ENCODE data around the gene MVD. TPM values are rescaled to one million over a fixed set of nuclear protein-coding genes. Genes with fewer than 3 reads are reported as not detected.

Gene MVD
- total and polyA plus RNA-seq, 8 donors: 24.3 to 154 (median 36.3) TPM

- H3K27me3 ChIP-seq: peaks cover 17 to 40% of the 10 kb centered on the region in 2 donors
- peak in 2 of 4 donors; percentile 62 to 94 for DNase-seq
- H3K27ac ChIP-seq: peak overlapping the region in 1 of 2 donors; percentile 90
- H3K4me3 ChIP-seq: peak overlapping the region; percentile 22 to 52
- intact Hi-C loops (cut with DNase I): no loop called here
- peak; percentile 54 for ATAC-seq
- peaks cover 6 to 42% of the 10 kb centered on the region in 2 donors for H3K4me1 ChIP-seq
- H3K36me3 ChIP-seq: peaks cover 0 to 41% of the 10 kb centered on the region in 2 donors
- H3K9me3 ChIP-seq: no peaks in the 10 kb centered on the region
- no peak for TF ChIP-seq CTCF (IDR thresholded peaks at IDR 0.05)
Observed at GRCh38 chr16:88634141-88634993, 28.5 kb downstream of the MVD start.

GRCh38 chr16:88633684-88634140 is 29.2 kb downstream of the MVD start:
- peak; percentile 46 for ATAC-seq
- H3K27ac ChIP-seq: peak overlapping the region in 1 of 2 donors; percentile 90
- intact Hi-C loops (cut with DNase I): no loop called here
- H3K27me3 ChIP-seq: peaks cover 10 to 34% of the 10 kb centered on the region in 2 donors
- peak overlapping the region; percentile 22 to 52 for H3K4me3 ChIP-seq
- peak in 1 of 2 donors; percentile 36 for TF ChIP-seq CTCF (IDR thresholded peaks at IDR 0.05)
- H3K36me3 ChIP-seq: peaks cover 0 to 47% of the 10 kb centered on the region in 2 donors
- no peaks in the 10 kb centered on the region for H3K9me3 ChIP-seq
- peaks cover 6 to 35% of the 10 kb centered on the region in 2 donors for H3K4me1 ChIP-seq
- no peak for DNase-seq

GRCh38 chr16:88632587-88632930 is 30.3 kb downstream of the MVD start:
- Histone ChIP-seq H3K27me3 (peaks cover 3 to 22% of the 10 kb centered on the region in 2 donors), H3K9me3 (no peaks in the 10 kb centered on the region), H3K27ac (no peak overlapping the region), H3K4me1 (peaks cover 6 to 25% of the 10 kb centered on the region in 2 donors), H3K36me3 (peaks cover 0 to 59% of the 10 kb centered on the region in 2 donors), H3K4me3 (no peak overlapping the region)
- ATAC-seq (no peak), DNase-seq (no peak)
- intact Hi-C loops (cut with DNase I): no loop called here
- TF ChIP-seq CTCF (IDR thresholded peaks at IDR 0.05): no peak

GRCh38 chr16:88631920-88632586 is 30.8 kb downstream of the MVD start:
- TF ChIP-seq CTCF (IDR thresholded peaks at IDR 0.05): no peak
- DNase-seq (no peak), ATAC-seq (no peak)
- intact Hi-C loops (cut with DNase I): no loop called here
- no peak overlapping the region for H3K27ac ChIP-seq
- peaks cover 0 to 64% of the 10 kb centered on the region in 2 donors for H3K36me3 ChIP-seq
- H3K4me3 ChIP-seq: no peak overlapping the region
- no peaks in the 10 kb centered on the region for H3K9me3 ChIP-seq
- peaks cover 6 to 25% of the 10 kb centered on the region in 2 donors for H3K4me1 ChIP-seq
- peaks cover 3 to 17% of the 10 kb centered on the region in 2 donors for H3K27me3 ChIP-seq

GRCh38 chr16:88631384-88631783 is 31.5 kb downstream of the MVD start:
- intact Hi-C loops (cut with DNase I): no loop called here
- ATAC-seq (no peak), DNase-seq (no peak)
- Histone ChIP-seq H3K4me3 (no peak overlapping the region), H3K9me3 (no peaks in the 10 kb centered on the region), H3K4me1 (peaks cover 6 to 25% of the 10 kb centered on the region in 2 donors), H3K27me3 (peaks cover 0 to 11% of the 10 kb centered on the region in 2 donors), H3K27ac (no peak overlapping the region), H3K36me3 (peaks cover 0 to 70% of the 10 kb centered on the region in 2 donors)
- no peak for TF ChIP-seq CTCF (IDR thresholded peaks at IDR 0.05)

Measured in left lung (tissue), 10 donors.